ENCODE data around the gene MICU1.
"Not testable (repeated sequence)": the region's sequence is repeated elsewhere in the genome, so short reads cannot be mapped to it uniquely, and the experiment has no call there.

Gene MICU1, protein sequence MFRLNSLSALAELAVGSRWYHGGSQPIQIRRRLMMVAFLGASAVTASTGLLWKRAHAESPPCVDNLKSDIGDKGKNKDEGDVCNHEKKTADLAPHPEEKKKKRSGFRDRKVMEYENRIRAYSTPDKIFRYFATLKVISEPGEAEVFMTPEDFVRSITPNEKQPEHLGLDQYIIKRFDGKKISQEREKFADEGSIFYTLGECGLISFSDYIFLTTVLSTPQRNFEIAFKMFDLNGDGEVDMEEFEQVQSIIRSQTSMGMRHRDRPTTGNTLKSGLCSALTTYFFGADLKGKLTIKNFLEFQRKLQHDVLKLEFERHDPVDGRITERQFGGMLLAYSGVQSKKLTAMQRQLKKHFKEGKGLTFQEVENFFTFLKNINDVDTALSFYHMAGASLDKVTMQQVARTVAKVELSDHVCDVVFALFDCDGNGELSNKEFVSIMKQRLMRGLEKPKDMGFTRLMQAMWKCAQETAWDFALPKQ

GRCh38 chr10:72625608-72626443 is at the start of gene MICU1:
Gene MICU1 (minus strand): TSS chr10:72626079. CDS start chr10:72566793, 59,286 bp downstream.
- DNase-seq, result peak; percentile 90

DNA sequence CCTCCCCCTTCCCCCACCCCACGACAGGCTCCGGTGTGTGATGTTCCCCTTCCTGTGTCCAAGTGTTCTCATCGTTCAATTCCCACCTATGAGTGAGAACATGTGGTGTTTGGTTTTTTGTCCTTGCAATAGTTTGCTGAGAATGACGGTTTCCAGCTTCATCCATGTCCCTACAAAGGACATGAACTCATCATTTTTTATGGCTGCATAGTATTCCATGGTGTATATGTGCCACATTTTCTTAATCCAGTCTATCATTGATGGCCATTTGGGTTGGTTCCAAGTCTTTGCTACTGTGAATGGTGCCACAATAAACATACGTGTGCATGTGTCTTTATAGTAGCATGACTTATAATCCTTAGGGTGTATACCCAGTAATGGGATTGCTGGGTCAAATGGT is 48.3 kb upstream of the MICU1 start:
- not testable (repeated sequence) for DNase-seq

- DNase-seq, result no peak
Measured at GRCh38 chr10:72673280-72673679, 47.4 kb upstream of the MICU1 start.

- no peak for DNase-seq
Measured at GRCh38 chr10:72667207-72667864, 41.5 kb upstream of the MICU1 start.

DNA sequence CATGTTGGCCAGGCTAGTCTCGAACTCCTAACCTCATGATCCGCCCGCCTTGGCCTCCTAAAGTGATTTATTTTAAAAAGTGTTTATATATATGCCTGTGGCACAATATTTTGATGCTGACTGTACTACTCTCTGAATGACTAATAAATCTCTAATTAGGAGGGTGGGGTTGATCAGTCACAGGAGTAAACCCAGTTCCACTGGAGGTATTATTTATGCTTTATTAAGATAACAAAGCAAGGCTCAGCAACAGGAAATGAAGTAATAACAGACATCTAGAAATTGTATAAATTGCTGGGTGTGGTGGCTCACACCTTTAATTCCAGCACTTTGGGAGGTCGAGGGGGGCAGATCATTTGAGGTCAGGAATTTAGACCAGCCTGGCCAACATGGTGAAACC is 40.0 kb upstream of the MICU1 start:
- DNase-seq, result no peak

DNA sequence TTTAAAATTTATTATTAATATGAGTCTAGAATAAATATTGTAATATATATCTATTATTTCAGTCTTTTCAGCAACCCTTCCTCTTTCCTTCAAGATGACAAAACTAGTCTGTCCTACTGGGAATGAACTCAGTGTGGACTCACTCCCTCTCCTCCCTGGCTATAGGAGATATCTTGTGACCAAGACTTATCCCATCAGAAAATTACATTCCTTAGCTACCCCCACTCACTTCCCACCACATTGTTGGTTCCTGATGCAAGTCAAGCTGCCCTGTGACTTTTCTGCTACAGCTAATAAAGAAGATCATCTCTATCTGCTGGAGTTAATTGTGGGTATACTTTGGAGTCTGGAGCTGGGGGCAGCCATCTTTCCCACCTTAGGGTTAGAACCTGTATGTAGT is 38.1 kb upstream of the MICU1 start:
- DNase-seq, result no peak

DNA sequence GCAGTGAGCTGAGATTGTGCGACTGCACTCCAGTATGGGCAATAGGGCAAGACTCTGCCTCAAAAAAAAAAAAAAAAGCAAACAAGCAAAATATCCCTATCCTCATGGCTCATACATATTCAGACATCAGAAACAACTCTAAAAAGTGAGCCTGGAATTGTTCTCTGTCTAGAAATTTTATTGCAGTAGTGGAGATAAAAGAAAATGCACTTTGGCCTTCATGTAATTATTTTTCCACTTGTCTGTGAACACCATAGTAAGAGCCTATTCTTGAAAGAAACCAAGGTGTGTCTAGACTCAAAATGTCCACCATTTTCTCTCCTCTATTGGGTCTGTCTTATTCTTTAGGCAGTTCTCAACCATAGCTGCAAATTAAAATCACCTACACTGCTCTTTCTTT is 35.6 kb upstream of the MICU1 start:
- no peak for DNase-seq

DNA sequence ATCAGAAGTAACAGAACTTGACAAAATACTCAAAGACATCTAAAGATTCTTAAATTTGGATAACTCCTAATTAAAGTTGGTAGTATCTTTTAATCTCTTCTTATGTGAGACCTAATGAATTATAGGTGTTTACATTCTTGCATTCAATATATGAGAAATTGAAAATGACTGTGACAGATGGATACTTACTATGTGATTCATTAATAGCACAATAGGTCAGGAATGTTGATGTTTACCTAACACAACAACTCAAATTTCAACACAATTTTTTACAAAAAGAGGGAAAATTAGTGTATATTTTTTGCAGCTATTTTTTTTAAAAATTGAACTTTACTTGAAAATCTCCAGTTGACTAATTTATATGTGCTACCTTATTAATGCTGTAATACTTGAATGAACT is 34.3 kb upstream of the MICU1 start:
- DNase-seq, result no peak

DNA sequence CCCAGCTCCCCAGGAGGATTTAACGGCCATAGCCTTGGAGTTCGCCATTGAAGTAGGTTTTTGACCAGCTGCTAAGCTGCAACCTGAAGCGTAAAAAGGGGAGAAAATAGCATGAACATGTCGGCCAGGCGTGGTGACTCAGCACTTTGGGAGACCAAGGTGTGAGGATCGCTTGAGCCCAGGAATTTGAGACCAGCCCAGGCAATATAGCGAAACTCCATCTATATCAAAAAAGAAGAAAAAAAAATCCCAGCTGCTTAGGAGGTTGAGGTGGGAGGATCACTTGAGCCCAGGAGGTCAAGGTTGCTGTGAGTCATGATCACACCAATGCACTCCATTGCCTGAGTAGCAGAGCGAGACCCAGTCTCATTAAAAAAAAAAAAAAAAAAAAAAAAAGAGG is 33.8 kb upstream of the MICU1 start:
- no peak for DNase-seq

- DNase-seq, result no peak
Measured at GRCh38 chr10:72658696-72659400, 33.0 kb upstream of the MICU1 start.

DNA sequence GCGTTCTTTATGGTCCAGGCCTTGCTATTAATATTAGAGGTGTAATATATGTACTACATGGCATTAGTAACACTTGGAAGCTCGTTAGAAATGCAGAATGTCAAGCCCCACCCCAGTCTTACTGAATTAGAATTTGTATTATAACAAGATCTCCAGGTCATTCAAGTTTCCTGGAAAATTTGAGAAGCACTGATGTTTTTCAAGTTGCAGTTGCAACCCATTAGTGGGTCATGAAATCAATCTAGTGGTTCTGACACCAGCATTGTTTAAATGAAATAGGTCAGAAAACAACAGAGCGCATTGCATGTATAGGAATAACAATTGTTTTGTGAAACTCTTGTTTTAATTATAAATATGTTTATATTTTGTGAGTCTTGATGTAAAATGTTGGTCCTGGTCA is 28.8 kb upstream of the MICU1 start:
- no peak for DNase-seq

GRCh38 chr10:72653383-72654096 is 27.7 kb upstream of the MICU1 start:
- DNase-seq, result no peak

GRCh38 chr10:72649291-72649690 is 23.4 kb upstream of the MICU1 start:
- DNase-seq, result no peak

GRCh38 chr10:72648301-72648700 is 22.4 kb upstream of the MICU1 start:
- no peak for DNase-seq

GRCh38 chr10:72646971-72647370 is 21.1 kb upstream of the MICU1 start:
- not testable (repeated sequence) for DNase-seq

DNA sequence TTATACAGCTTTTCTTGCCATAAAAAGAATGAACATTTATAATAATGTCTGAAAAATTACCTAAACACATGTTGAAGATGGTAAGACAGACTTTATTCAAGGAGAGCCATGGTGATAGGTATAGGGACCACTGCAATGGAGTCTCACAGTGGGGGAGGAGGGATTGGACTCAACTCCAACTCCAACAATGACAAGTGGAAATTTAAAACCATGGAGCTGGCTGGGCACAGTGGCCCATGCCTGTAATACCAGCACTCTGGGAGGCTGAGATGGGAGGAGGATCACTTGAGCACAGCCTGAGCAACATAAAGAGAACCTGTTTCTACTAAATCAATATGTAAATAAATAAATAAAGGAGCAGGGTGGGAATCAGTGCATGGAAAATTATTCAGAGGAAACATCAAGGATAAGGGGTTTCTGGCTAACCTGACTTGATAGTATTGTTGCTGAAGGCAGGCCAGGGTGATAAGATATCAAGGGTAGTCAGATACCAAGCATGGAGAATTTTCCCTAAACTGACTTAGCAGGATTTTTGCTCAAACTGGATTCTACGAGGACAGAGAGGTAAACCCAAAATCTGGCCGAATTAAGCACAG is 19.5 kb upstream of the MICU1 start:
- DNase-seq, result no peak

GRCh38 chr10:72642318-72642717 is 16.4 kb upstream of the MICU1 start:
- DNase-seq, result no peak

DNA sequence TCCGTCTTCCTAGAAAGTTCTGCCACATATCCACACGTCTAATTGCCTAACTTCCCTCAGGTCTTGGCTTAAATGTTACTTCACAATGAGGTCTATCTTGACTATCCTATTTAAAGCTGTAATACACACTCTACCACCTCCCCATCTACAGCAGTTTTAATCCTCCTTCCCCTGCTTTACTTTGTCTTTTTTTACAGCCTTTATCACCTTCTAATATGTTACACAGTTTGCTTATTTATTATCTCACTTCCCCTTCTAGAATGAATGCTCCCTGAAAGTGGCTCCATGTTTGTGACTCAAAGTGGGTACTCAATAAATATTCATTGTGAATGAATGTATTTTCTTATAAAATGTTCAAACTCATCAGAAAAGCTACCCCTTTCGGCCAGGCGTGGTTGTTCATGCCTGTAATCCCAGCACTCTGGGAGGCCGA is 13.6 kb upstream of the MICU1 start:
- no peak for DNase-seq

DNA sequence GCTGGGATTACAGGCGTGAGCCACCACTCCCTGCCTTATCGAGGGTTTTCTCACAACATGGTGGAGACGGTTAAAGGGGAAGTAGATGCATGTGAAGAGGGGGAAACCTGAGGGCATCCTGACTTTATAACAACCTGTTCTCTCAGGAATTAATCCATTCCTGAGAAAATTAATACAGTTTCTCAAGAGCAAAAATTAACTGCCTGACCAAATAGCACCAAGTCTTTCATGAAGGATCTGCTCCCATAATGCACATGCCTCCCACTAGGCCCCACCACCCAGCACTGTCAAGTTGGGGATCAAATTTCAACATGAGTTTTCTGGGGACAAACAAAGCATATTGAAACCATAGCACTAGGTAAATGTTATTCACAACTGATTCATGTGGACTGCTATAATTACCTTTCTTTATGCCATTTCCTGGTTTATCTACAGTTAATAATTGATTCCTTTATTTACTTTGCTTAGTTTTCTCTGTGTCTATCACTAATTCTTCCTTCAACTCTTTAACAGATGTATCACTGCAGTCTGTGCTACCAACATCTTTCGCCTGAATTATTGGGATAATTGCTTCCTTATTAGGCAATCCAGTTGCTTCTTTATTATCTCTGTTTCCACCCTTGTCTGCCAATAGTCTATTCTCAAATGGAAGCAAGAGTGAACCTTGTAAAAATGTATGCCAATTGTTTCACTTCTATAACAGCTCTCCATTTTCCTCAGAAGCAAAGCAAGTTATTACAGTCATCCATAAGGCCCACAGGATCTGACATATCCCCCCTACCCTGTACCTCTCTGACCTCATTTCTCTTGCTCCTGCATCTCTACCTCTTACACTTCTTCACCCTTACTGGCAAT is 12.9 kb upstream of the MICU1 start:
- no peak for DNase-seq

DNA sequence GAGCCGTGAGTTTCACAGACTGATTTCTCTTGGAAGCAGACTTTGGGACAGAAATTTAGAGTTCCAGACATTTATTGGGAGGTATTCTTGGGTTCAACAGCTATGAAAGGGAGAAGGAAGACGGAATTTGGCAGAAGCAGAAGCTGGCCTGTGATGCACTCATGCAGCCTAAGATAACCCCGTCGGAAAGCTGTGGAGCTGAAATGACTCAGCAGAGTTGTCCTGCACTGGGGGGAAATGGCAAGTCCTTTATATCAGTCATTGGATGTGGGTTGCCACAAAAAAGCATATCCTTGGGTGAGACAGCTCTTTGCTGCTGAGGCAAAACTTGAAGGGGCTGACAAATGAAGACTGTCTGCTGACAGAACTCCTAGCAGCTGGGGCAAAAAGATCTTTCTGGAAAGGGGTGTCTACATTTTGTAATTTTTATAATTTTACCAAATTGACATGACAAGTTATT is 11.5 kb upstream of the MICU1 start:
- peak; percentile 6 for DNase-seq

DNA sequence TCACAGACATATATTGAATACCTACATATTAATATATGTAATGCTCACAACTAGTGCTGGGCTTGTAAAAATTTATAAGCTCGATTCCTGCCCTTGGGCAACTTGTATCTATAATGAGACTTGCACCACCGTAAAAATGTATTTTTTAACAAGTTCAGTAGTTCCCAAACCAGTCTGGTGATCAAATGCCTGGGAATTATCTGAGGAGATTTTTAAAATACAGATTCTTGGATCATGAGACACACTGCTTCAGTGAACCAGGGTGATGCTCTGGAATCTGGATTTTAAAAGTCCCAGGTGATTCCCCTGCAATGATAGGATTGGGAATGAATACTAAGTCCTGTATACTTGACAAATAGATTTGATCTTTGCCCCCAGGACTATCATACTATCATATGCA is 4.3 kb upstream of the MICU1 start:
- no peak for DNase-seq

Data from CD4-positive, alpha-beta T cell treated with Interleukin-4 for 4 hours (primary cell).